HL-60/S4 treated with retinoic acid at 250 ng/mL for 4 days and 3 days (cell line): ENCODE results near the gene PTPN5.

Experiments used
- in situ Hi-C: fragments of 300-500 bp; cut with MboI; formaldehyde crosslinking; loops from 2 replicates; pipeline ENCODE4 v1.7.0; 2022; ENCODE audit warnings: low sequenced_read_pairs

PTPN5 gene

DNA sequence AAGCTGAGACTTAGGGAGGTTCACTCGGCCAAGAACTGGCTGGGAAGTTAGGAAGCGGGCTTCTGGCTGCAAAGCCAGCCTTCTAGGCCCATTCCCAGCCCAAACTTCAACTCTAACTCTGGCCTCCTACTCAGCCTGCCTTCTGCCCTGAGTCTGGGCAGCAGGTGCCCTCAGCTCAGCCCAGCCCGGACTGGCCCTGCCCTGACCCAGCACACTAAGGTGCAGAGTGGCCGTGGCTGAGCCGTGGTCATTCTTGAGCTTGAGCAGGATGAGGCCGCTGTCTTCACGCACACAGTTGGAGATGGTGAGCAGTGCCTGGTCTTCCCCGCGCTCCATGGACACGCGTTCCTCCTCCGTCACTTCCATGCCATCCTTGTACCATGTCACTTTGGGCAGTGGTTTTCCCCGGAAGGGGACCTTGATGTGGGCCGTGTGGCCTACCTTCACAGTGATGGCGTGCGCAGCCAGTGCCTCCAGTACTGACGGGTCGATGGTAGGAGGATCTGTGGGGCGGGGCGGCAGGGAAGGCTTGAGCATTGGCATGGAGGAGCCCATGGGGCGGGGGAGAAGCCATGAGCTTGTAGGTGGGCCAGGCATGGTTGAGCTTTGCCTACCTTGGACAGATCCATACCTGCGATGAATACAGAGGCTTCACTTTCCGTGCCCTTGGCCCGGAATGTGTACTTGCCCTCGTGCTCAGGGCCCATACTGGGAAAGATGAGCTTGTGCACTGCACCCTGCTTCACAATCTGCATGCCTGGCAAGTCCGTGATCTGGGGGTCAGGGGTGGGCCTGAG lies 77.8 kb downstream of the PTPN5 start:
- in situ Hi-C loops = no loop called here

DNA sequence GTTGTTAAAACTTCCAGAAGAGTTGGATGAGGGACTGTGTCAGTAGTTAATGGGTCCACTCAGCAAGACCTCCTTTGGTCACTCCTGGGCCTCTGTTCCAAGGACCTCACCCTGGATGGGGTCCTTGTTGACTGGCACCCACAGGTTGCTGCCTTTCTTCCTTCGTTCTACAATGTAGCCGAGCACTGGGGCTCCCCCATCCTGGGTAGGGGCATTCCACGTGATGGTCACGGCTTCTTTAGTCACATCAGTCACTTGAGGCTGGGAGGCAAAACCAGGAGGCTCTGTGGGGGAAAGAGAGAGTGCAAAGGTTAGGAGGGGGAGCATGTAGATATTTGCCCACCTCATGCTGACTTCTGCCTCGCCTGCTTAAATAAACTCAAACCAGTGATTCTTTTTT lies 81.1 kb downstream of the PTPN5 start:
- in situ Hi-C loops = no loop called here

DNA sequence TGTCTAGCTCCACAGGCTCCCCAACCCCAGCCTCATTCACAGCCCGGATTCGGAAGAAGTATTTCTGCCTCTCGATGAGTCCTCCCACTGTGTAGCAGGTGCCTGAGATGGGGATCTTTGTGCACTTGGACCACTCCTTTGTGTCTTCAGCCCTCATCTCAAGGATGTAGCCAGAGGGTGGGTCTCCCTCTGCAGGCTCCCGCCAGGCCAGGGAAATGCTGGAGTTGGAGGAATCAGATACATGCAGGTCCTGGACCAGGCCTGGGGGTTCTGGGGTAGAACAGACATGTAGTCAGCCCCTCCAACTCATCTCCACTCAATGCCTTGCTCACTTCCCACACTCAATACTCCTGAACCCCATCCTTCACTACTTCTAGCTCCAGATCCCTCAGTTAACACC lies 82.2 kb downstream of the PTPN5 start:
- in situ Hi-C loops = no loop called here

DNA sequence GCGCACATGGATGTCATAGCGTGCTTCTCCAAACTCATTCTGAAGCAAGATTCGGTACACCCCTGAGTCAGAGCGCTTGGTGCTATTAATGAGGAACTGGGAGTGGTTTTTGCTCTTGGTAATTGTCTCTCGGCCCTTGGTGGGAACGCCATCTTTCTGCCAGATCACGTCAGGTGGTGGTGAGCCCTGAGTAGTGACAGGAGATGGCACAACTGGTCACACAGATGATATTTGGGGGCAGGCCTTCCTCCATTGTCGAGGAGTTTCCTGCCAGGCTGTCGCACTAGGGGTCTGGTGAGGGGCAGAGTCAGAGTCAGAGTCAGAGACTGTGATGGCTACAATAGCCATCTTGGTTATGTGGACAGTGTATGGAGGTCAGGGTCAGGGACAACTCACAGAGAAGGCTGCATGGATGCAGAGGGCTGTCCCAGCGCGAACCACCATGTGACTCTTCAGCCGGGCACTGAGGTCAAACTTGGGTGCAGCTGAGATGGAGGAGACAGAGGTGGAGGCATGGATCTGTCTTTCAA lies 83.7 kb downstream of the PTPN5 start:
- in situ Hi-C loops = no loop called here

DNA sequence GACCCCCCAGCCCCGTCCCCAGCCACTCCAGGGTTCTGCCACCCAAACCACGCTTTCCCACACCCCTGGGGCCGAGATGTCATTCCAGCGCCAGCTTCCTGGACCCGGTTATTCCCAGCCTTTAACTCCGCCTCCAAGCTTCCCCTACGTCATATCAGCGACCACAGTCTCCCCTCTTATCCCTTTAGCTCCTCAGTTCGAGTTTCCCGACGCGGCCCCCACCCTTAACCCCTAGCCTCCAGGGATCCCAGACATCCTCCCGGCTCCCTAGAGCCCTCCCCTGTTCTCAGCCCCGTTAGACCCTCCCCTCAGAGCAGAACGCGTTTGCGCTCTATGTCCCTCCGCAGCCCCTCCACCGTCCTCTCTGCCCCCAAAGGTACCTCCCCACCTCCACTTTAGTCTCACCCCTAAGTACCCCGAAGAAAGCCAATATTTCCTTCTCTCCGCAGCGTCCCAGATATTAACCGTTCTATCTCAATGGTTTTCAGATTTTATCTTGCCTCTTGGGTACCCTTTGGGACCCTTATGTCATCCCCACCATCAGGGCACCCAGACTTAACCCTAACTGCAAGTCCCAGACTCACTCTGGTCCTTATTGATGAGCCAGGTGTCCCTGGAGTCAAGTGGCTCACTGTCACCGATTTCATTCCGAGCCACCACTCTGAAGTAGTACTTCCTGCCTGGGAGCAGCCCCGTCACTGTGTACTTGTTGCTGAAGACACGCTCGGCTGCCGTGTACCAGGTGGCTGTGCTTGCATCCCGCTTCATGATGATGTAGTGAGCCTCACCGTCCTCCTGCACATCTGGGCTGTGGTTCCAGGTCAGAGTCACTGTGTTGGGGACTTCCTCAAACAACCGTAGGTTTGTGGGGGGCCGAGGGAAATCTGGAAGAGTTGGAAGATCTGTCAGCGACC lies 85.0 kb downstream of the PTPN5 start:
- in situ Hi-C loops = no loop called here

DNA sequence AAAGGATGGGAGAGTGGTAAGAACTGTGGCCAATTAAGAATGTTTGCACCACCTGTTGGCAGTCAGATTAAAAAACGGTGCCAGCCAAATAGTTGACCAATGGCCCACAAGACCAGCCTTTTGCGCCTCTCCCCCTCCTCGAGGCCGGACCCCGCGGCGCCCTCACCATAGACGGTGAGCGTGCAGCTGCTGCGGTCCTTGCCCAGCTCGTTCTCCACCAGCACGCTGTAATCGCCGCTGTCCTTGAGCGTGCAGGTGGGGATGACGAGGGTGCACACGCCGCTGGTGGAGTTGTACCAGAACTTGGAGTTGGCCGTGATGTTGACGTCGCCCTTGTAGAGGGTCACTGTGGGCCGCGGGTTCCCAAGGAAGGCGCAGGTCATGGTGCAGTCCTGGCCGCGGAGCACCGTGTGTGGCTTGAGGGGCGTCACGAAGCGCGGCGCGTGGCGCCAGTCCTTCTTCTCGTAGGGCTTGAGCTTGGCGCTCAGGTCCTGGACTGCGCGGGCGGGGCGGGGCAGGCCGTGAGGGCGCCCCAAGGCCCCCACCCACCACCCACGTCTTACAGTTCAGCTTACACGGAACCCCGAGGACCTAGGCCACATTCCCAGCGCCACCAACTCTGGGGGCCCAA lies 85.8 kb downstream of the PTPN5 start:
- in situ Hi-C loops = no loop called here

DNA sequence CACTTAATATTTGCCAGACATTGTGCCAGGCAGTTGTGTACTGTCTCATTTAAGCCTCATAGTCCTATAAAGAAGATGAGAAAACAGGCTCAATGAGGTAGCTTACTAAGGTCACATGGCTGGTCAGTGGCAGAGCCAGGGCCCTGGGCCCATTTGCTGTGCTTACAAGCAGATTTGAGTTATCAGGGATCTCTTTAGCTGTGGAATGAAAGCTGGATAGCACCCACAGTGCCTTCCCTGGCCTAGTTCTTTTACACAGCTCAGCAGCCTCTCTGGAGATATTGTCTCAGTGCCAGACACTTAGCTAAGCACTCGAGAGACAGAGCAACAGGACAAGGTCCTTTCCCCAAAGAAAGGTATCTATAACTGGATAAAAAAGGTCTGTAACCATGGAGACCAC lies 86.9 kb downstream of the PTPN5 start:
- in situ Hi-C loops = no loop called here

DNA sequence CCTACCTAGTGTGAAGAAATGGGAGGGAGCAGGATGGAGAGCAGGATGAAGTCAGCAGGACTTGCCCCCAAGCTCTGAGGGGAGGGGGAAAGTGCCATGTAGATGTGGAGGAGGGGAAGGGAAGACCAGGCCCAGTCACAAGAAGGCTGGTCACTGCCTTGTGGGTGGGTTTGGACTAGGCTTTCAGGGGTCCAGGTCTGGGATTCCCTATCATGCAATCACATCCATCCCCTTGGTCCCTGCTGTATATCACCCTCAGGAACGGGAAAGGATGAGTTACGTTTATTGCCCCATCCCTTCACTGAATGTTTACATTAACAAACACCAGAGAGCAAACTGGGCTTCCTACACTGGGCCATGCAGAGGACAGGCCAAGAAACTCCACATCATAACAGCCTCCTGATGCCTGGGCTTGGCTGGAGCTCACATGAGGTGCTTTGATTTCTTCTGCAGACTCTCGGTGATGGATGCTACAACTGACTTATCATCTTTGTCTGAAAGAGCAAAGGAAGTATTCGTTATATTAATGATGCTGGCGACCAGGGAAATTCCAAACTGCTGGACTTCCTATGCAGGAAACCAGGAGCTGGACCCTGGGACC lies 87.5 kb downstream of the PTPN5 start:
- in situ Hi-C loops = no loop called here

DNA sequence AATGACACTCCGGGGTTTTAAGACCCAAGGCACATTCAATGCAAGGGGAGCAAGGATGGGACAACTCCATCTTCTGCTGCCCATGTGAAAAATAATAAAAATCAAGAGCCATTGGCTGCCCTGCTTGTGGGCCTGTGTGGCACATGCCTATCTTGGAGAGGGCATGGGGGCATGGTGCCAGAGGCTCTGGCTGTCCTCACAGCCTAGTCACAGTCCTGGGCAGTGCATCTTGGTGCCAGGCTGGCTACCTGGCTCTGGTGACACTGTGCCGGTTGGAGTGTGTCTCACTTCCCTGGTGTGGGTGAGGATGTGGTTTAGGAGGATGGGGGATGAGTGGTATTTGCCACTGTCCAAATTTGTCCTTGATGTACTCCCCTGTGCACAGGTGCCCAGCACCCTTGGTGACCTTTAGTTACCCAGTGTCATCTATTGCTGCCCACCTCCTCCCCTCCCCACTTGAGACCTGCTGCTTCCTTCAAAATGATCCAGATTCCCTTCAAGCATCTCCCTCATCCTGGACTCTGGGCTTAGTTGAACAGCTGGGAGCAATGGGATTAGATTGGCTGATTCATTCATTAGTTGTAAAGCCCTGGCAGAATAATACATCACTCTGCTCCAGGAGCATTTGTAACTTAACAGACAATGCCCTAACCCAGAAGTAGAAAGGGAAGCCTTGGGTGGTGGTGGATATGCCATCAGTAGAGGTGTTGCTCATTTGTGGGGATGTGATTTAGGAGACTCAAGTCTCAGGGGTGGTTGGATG lies 88.4 kb downstream of the PTPN5 start:
- in situ Hi-C loops = no loop called here

DNA sequence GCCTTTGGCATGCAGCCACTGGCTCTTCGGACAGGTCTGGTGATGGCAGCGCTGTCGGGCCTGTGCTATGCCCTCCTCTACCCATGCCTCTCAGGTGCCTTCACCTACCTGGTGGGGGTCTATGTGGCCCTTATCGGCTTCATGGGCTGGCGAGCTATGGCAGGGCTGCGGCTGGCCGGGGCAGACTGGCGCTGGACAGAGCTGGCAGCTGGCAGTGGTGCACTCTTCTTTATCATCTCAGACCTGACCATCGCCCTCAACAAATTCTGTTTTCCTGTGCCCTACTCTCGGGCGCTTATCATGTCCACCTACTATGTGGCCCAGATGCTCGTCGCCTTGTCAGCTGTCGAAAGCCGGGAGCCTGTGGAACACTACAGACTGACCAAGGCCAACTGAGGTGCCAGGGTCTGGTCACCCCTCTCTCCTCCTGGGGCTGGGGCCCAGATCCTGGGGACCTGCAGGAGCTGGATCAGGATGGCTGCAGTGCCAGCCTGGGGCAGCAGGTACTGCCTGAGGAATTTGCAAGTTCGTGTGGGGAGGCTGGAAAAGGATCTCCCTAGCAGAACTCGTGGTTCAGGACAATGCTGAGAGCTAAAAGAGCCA lies 89.9 kb downstream of the PTPN5 start:
- in situ Hi-C loops = no loop called here

DNA sequence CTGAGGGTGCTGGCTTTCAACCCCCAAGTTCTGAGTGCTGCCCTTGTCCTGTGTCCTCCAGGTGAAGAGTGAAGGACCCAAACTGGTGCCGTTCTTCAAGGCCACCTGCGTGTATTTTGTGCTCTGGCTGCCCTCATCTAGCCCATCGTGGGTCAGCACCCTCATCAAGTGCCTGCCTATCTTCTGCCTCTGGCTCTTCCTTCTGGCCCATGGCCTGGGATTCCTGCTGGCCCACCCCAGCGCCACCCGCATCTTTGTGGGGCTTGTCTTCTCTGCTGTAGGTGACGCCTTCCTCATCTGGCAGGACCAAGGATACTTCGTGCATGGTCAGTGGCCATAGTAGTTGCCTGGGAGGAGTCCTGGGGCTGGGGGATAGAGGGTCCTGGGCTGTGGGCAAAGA lies 90.7 kb downstream of the PTPN5 start:
- in situ Hi-C loops = no loop called here

DNA sequence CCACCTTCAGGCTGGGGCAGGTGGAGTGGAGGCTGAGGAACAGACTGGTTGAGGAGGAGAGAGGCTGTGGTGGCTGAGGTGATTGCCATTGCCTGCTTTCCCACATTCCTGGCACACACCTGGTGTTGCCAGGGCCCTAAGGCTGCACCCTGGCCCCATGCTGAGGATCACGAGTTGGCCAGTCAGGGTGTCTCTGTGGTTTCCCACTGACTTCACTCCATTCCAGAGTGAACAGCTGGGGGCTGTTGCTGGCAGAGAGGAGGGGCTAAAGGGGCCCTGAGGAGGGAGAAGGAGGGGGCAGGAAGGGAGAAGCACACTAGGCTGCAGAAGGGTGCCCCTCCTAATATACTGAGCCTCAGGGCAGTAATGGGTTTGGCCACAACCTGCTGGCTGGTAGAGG lies 91.2 kb downstream of the PTPN5 start:
- in situ Hi-C loops = no loop called here

DNA sequence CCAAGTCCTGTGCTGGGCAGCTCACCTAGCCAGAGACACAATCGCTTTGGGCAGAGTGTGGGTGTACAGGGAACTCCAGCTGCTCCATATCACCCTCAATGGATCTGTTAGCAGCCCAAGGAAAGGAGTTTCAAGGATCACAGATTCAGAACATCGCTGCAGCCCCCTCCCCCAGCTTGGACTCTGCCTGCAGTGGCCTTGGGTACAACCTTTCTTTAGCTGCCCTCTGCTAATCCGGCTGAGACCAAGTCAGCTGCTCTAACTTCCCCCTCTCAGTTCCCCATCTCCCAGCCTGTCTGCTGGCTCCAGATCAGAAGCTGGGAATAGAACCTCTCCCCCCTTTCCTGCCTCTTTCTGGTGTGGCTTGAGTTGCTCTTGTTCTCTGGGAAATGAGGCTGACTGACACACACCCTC lies 91.7 kb downstream of the PTPN5 start:
- in situ Hi-C loops = no loop called here

DNA sequence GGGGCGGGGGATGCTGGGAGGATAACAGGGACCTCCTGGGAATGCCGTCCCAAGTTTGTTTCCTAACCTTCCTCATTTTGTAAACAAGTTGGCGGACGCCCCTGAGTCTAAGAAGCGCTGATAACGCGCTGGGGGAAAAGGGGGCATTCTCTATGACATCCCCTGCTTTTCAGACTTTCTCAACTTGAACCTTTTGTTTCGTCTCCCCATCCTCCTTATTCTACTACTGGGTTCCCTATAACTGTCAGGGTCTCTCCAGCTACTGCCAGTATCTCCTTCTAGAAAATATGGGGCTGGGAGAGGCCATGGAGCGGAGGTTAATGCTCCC lies 92.4 kb downstream of the PTPN5 start:
- in situ Hi-C loops = no loop called here

DNA sequence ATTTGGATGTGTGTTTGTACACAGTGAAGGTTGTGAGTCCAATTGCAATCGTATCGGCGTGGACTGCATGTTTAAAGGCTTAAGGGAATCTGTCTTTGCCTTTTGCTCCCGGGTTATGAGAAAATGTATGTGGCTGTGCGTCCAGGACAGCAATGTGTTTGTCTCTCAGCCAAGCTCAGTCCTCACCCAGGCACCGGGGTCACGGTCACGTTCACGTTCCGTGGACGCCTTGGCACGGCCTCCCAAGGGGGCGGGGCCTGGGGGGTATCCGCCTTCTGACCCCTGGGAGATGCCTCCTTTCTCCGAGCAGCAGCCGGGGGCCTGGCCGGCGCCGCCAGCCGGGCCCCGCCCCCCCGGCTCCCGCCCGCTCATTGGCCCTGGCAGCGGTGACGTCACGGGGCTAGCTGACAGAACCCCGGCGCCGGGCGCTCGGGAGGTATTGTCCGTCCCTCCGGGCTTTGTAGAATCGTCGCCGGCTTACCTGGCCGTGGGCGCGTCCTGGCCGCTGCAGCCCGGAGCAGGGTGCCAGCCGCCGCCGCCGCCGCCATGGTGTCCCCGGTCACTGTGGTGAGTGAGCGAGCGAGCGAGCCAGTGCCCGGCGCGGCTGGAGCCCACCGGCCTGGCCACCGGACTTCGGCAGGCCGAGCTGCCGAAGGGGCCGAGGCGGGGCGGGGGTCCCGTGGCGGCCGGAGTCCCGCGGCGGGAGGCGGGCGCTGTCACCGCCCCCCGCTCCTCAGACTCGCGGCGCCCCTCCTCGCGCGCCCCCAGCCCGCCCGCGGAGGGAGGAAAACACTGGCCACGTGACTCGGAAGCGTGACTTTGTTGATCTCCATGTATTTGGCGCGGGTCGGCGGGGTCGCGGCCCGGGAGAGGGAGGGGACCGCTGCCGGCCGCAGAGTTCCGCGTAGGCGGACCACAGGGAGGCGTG lies 93.0 kb downstream of the PTPN5 start, which contains the start of gene TMEM86A:
TMEM86A (plus strand) TSS at position 439 of the 928 bp plus-strand sequence; CDS start at position 547, 108 bp downstream.
- in situ Hi-C loops = no loop called here

DNA sequence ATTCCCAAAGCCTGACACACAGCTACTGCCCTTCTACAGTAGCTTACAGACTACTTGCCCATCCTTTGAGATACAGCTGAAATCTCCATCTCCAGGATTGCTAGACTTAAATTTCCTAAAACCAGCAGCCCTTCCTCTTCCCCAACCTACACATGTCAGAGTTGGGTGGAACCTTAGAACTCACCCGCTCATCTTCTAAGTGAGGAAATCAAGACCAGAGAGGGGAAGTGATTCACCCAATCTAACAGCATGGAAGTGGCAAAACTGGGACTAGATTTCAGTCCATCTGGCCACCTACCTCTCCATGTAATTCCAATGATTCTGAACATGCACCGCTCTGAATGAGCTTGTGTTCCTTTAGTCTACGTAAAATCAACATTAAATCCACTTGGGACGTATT lies 94.0 kb downstream of the PTPN5 start:
- in situ Hi-C loops = no loop called here

DNA sequence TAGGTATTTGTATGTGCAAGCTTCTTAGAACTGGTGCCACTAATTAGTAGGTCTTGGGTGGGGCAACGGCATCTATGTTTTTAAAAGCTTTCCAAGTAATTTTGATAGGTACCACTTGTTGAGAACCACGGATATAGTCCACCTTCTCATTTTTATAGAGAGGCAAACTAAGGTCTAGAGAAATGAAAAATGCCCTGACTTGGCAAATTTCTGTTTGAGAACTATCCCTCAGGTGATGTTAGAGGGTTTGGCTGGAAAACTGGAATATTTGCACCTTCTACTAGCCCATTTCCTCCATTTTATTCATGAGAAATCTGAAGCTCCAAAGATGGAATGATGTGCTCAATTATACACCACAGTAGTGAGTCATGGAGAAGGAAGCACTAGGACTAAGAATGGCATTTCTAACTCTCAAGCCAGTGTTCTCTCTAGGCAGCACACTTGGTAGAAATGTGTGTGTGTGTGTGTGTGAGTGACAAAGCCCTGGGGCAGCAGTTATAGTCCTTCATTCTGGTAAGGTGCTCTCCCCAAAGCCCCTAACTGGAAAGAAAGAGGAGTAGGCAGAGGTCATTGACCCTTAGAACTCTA lies 94.9 kb downstream of the PTPN5 start:
- in situ Hi-C loops = no loop called here
